GOT3 (cell line): ENCODE measurements around the gene LPGAT1.
"Not testable (repeated sequence)": the region's sequence is repeated elsewhere in the genome, so short reads cannot be mapped to it uniquely, and the experiment has no call there.

Experiments used
- DNase-seq: peaks from one replicate; lab custom pipeline; 2025; ENCODE audit warnings: mixed read lengths; lab: John Stamatoyannopoulos, UW

Gene LPGAT1

GRCh38 chr1:211735208-211736170, 95.1 kb downstream of the LPGAT1 start:
- DNase-seq: peak; percentile 57

- DNase-seq: no peak
Observed at GRCh38 chr1:211734791-211735190, 95.8 kb downstream of the LPGAT1 start.

- DNase-seq: no peak
Observed at GRCh38 chr1:211734359-211734758, 96.2 kb downstream of the LPGAT1 start.

GRCh38 chr1:211732293-211732980, 98.1 kb downstream of the LPGAT1 start:
- DNase-seq: no peak

GRCh38 chr1:211731456-211732292, 98.9 kb downstream of the LPGAT1 start:
- DNase-seq: no peak

GRCh38 chr1:211730347-211730746, 100.2 kb downstream of the LPGAT1 start:
- DNase-seq: no peak

- DNase-seq: no peak
Observed at GRCh38 chr1:211729238-211729637, 101.3 kb downstream of the LPGAT1 start.

- no peak for DNase-seq
Observed at GRCh38 chr1:211726467-211726995, 104.0 kb downstream of the LPGAT1 start.

- no peak for DNase-seq
Observed at GRCh38 chr1:211724687-211725196, 105.8 kb downstream of the LPGAT1 start.

GRCh38 chr1:211723273-211723672, 107.3 kb downstream of the LPGAT1 start:
- DNase-seq: no peak

- DNase-seq: no peak
Observed at GRCh38 chr1:211722277-211723175, 108.0 kb downstream of the LPGAT1 start.

GRCh38 chr1:211716555-211716954, 114.0 kb downstream of the LPGAT1 start:
- DNase-seq: not testable (repeated sequence)

- DNase-seq: no peak
Observed at GRCh38 chr1:211715971-211716370, 114.6 kb downstream of the LPGAT1 start.

- DNase-seq: no peak
Observed at GRCh38 chr1:211714154-211714553, 116.4 kb downstream of the LPGAT1 start.

GRCh38 chr1:211713231-211713630, 117.3 kb downstream of the LPGAT1 start:
- DNase-seq: no peak

GRCh38 chr1:211711315-211711705, 119.3 kb downstream of the LPGAT1 start:
- DNase-seq: no peak

GRCh38 chr1:211710566-211711314, 119.8 kb downstream of the LPGAT1 start:
- no peak for DNase-seq

- no peak for DNase-seq
Observed at GRCh38 chr1:211708926-211709325, 121.6 kb downstream of the LPGAT1 start.

GRCh38 chr1:211708006-211708405, 122.6 kb downstream of the LPGAT1 start:
- no peak for DNase-seq
